Activated effector memory CD4-positive, alpha-beta T cell treated with anti-CD3 and anti-CD28 coated beads, Interleukin-2, amount 50 U/mL, for 16 hours (primary cell): ENCODE results near the gene ACBD4.
A peak's percentile ranks its signal among the peaks of the same experiment; 100 is the strongest.

Experiments used
- DNase-seq: peaks from one replicate; pipeline ENCODE4 v3.0.0-alpha.2; 2020

Gene ACBD4

GRCh38 chr17:45104907-45105624 lies 30.4 kb upstream of the ACBD4 start:
- no peak for DNase-seq

GRCh38 chr17:45106096-45106495 lies 29.4 kb upstream of the ACBD4 start:
- no peak for DNase-seq

GRCh38 chr17:45106582-45106981 lies 28.9 kb upstream of the ACBD4 start:
- DNase-seq = no peak

- no peak for DNase-seq
Observed at GRCh38 chr17:45107293-45108010, 28.0 kb upstream of the ACBD4 start.

GRCh38 chr17:45108051-45108450 lies 27.4 kb upstream of the ACBD4 start:
- no peak for DNase-seq

- DNase-seq = no peak
Observed at GRCh38 chr17:45108595-45109521, 26.6 kb upstream of the ACBD4 start.

- DNase-seq = no peak
Observed at GRCh38 chr17:45110676-45111611, 24.5 kb upstream of the ACBD4 start.

GRCh38 chr17:45111850-45112249 lies 23.6 kb upstream of the ACBD4 start:
- DNase-seq = no peak

GRCh38 chr17:45112559-45113423 lies 22.7 kb upstream of the ACBD4 start:
- DNase-seq = no peak

- no peak for DNase-seq
Observed at GRCh38 chr17:45113424-45113754, 22.1 kb upstream of the ACBD4 start.

- DNase-seq = peak; percentile 59
Observed at GRCh38 chr17:45114117-45114932, 21.2 kb upstream of the ACBD4 start.

- no peak for DNase-seq
Observed at GRCh38 chr17:45115015-45115625, 20.4 kb upstream of the ACBD4 start.

GRCh38 chr17:45115871-45116270 lies 19.6 kb upstream of the ACBD4 start:
- no peak for DNase-seq

GRCh38 chr17:45116434-45117016 lies 19.0 kb upstream of the ACBD4 start:
- DNase-seq = no peak

GRCh38 chr17:45117334-45117733 lies 18.2 kb upstream of the ACBD4 start:
- no peak for DNase-seq

GRCh38 chr17:45117848-45118646 lies 17.4 kb upstream of the ACBD4 start:
- no peak for DNase-seq

- DNase-seq = peak; percentile 57
Observed at GRCh38 chr17:45118691-45119090, 16.8 kb upstream of the ACBD4 start.

GRCh38 chr17:45119964-45120363 lies 15.5 kb upstream of the ACBD4 start:
- DNase-seq = no peak

GRCh38 chr17:45120558-45120957 lies 14.9 kb upstream of the ACBD4 start:
- DNase-seq = no peak
